GM18870 (cell line): Measurements from ENCODE around the gene PTPRT.
"Not testable (repeated sequence)": the region's sequence is repeated elsewhere in the genome, so short reads cannot be mapped to it uniquely, and the experiment has no call there.

Source experiments
- ATAC-seq: cut with Tn5 transposase; IDR thresholded peaks from one replicate; pipeline ENCODE4 v1.9.1; 2021; ENCODE audit warnings: moderate library complexity; ENCODE audit not compliant: unreplicated experiment

The PTPRT gene

DNA sequence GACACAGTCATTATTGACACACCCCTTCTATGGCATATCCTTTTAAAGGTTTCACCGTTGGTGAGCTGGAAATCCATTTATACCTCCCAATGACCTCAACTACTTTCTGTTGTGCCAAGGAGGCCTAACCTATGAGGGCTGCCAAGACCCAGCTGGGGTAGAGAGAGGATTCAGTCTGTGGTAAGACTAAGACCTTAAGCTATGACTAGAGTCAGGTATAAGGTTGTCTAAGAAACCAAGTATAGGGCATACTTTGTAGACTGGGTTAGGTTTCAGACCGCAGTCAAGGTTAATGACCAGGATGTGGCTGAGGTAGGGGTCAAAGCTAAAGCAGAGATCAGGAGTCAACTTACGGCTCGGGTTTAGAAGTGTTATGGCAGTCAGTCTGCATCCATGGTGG is 930.3 kb downstream of the PTPRT start:
- ATAC-seq = no peak

DNA sequence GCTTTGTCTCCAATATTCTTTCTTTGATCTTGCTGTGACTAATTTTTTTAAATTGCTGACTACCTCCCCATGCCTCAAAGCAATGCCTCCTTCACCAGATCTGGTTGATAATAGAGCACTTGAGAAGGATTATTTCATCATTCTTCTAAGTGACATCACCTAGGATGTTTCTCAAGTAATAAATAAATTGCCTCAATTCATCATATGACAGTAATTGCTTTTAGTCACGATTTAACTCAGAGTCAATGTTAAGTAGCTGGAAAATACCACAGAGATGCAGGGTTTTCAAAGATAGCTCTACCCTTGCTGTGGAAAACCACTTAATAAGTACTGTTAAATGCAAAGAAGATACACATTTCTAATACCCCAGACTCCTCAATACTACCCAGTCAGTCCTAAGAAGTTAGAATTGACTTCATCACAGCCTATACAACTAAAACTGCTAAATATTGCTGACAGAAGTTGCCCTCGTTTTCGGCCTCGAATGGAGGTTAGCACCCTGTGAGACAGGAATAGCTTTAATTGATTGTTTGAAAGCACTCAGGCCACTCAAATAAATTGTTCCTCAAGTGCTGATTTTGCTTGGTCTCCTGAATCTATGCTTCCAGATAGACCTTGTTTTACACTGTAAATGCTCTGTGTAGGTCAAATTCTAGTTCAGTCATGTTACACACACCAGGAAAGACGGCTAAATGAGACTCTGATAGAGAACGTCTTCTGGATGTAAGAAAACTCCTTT is 931.0 kb downstream of the PTPRT start:
- no peak for ATAC-seq

DNA sequence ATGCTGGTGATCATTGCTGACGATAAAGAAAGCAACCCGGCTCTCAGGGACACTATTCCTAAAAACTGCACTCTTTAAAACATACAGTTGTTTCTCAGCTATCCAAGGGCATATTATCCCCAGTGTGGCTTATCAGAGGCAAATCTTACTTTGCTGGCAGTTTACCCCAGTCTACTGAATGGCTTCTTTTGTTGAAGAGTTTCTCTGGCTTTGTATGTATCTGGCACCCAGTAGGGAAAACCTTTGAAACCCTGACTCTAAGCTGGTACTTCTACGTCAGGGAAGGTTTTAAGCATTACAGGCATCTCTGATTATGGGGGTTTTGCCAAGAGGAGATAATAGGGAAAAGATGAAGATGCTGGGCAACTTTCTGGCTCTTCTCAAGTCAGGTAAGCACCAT is 933.9 kb downstream of the PTPRT start:
- no peak for ATAC-seq

DNA sequence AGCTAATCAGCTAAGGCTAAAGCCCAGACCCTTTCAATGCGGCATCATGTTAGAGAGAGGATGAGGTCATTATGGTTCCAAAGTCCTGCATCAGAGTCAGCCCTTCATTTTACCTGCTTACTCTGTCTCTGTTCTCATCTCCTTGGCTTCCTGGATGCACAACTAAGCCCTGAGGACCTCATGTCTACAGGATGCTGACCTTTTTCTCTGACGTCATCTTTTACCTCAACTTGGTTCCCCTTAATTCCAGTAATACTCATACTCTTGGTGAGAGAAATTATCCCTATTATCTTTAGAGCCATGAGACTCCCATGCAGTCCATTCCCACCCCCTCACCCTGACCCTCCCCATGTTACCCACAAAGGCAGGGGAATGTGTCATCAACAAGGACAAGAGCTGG is 935.0 kb downstream of the PTPRT start:
- no peak for ATAC-seq

DNA sequence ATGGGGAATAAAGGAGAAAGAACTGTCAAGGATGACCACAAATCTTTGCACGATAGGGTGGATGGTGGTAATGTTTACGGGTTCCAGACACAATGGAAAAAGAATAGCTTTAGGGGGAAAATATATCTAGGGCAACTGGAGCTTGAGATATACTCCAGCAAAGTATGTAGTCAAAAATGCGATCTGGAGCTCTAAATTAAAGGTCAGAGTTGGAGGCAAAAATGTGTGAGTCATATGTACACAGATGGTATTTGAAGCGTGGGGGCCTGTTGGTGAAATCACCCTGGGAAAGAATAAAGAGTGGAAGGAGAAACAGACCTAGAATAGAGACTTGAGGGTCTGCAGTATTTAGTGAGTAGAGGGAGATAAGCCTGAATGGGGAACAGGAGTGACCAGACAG is 937.6 kb downstream of the PTPRT start:
- ATAC-seq = no peak

DNA sequence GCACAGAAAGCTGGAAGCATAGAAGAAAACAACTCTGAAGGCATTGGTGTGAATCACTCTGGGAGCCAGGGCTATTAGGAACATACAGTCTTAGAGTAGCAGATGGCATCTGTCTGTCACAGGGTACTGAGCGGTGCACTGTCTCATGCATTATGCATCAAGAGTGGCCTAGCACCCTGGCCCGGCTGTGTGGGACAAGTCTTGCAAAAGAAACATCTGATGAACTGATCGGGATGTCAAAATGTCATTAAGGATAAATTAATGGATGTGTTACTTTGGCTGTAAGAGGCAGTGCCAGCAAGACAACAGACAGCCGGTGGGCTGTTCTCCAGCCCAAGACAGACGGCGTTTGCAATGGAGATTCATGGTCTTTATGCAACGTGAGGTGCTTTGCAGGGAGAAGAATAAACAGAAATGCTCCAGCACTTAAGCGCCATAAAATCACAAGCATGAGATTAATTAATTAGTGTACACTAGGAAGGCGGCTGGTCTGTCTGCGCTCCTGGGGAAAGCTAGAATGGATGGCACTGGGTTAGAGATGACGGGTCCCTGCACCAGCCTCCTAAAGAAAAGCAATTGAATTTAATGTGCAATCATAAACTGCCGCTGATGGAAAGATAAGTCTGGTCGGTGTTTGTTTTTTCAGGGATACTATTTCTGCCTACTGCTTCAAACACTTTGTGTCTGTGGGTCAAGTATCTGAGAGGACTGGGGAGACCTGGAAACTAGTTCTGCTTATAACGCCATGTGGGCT is 970.9 kb downstream of the PTPRT start:
- no peak for ATAC-seq

DNA sequence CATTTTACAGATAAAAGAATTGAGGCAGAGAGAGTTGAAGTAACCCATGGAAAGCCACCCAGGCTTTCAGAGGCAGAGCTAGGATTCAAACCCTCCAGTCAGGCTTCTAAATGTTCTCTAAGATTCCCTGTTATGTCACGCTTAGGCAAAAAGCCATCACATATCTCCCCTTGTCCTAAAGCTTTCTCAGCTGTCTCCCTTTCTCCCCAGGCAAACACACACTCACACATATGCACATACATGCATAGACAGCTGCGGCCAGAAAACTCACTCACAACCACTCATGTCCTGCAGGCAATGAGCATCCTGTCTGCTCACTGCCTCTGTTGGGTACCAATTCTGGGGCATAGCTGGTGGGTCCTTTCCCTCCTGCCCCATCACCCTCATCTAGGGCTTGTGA is 975.6 kb downstream of the PTPRT start:
- no peak for ATAC-seq

DNA sequence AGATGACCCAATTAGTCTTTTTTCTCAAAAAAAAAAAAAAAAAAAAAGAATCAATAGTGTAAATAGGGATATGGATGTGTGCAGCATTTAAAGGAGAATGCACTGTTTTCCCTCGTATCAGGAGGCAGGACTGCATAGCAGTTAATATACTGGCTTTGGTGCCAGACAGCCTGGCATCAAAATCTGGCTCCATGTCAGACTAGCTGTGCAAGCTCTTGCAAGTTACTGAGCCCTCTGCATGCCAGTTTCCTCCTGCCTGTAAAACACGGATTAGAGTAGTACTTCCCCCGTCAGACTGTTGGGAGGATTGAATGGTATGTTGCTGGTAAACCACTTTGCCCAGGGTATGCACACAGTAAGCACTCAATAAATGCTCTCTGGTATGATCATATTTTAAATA is 977.3 kb downstream of the PTPRT start:
- no peak for ATAC-seq

DNA sequence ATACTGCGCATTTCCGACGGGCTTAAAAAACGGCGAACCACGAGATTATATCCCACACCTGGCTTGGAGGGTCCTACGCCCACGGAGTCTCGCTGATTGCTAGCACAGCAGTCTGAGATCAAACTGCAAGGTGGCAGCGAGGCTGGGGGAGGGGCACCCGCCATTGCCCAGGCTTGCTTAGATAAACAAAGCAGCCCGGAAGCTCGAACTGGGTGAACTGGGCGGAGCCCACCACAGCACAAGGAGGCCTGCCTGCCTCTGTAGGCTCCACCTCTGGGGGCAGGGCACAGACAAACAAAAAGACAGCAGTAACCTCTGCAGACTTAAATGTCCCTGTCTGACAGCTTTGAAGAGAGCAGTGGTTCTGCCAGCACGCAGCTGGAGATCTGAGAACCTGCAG is 983.1 kb downstream of the PTPRT start:
- ATAC-seq = not testable (repeated sequence)

DNA sequence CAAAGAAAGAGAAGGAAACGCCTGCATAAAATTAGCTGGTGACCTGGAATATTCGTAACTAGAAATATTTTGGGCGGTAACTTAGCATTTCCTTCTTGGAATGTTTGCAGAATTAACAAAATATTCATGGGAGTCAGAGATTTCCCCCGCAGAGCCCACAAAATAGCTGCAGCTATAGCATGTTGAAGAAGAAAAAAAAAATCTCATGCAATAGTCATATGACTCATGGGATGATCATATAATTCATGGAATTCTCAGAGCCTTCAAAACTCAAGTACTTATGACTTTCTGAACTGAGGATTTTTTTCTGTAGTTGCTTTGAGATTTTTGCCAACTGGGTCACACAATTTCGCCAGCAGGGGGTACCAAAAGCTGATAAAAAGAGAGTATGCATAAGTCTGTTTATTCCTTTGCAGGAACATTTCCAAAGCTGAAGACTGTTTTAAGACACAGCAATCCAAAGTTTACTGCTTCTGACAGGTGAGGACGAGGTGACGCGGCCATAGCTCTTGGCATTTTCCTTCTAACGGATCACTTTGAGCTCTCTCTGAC is 985.5 kb downstream of the PTPRT start:
- ATAC-seq = no peak

DNA sequence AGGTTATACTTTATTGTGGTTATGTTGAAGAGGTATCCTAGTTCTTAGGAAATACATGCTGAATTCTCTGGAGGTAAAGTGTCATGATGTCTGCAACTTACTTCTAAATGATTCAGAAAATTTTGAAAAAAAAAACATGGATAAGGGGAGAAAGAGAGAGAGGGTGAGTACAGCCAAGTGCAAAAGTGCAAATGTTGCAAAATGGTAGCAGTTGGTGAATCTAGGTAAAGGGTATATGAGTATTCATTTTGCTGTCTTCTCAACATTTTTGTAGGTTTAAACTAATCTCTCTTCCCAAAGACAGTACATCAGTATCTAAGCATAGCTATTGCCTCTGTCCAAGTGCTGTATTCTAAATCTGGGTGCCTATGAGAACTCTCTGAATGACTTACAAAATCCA is 992.1 kb downstream of the PTPRT start:
- ATAC-seq = no peak

DNA sequence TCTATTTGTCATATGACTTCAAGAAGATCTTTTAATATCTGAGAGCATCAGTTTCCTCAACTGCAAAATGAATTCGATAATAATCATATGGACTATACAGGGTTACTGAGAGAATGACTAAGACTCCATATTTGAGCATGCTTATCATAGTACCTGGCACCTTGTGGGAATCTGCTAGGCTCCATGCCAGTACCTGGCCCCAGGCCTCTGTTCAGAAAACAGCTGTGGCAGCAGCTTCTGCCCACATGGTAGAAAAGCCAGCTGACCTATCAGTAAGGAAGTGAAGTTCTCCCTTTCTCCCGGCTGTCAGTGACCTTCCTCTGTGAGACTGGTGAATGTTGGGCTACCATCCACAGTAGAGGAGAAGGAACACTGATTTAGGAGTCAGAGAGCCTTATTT is 996.6 kb downstream of the PTPRT start:
- no peak for ATAC-seq

DNA sequence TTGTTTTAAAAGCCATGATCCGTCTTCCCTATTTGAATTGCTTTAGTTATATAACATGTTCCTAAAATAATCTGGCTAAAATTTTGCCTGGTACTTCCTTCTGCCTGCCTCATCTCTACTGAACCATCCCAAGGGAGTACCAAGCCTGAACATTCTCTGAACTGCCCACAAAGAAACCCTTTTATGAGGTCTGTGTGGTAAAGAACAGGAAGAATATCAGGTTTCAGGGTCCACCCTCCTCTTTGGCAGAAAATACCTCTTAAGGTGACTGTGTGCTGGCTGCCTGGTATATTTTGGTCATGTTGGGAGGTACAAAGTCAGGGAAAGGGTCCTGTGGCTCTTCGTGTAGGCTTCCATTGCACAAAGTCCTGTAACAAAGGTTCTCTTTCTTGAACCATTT is 997.4 kb downstream of the PTPRT start:
- ATAC-seq = no peak

DNA sequence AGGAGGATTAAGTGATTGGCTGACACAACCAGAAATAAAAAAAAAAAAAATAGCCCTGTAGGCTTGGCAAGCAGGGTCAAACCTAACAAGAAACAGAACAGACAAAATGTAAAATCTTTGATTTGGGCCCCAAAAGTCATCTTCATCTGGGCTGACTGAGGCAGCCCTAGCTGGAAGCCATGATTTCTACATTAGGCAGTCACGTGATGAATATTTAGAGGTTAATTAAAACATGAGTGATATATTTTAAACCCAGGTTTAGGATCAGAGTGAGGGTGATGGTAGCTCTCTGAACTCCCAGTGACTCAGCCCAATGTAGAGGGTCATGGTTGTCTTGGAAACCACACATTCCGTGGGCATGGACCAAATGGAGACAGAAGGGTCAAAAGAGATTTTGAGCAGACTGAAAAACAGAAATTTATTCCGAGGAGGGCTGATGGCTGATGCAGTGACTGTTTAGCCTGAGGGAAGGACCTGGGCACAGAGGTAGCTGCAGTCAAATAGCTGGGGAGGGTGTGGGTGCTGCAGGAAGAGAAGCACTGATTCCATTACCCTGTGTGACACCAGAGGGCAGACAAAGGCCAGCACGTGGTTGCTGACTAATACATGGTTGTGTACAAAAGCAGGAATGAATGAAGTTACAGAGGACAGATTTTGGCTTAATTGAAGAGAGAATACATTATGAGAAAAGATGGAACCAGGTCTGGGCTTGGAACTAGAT is 998.4 kb downstream of the PTPRT start:
- ATAC-seq = no peak

DNA sequence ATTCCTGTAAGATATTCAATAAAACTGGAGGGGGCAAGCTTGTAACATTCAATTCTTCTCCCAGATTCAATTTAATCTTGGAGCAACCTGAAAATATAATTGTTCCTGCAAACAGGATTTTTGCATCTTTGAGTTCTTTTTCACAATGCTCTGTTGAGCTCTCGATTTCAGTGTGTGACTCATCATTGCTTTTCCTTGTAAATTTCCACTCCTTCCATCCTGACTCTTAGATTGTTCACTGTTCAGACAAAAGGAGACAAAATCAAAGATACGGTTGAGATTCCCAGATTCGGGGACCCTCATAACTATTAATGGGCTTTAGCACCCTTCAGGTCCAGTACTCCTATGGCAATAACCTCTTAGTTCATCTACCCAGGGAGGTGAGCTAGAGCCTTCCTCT is 999.6 kb downstream of the PTPRT start:
- no peak for ATAC-seq

DNA sequence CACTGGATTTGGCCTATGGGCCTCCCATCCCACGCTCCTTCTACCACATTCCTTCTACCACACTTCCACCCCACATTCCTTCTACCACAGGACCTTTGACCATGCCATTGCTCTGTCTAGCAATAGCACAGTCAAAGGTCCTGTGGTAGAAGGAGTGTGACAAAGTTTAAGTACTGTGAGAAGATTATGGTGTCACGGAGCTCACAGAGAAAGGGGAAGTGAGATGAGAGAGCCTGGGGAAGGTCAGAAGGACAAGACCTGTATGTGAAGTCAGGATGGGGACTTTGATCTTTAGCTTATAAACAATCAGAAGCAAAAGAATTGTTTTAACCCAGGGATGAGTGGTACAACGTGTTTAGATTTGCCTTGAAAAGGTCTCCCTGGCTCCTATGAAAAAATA is 1003.4 kb downstream of the PTPRT start:
- no peak for ATAC-seq

DNA sequence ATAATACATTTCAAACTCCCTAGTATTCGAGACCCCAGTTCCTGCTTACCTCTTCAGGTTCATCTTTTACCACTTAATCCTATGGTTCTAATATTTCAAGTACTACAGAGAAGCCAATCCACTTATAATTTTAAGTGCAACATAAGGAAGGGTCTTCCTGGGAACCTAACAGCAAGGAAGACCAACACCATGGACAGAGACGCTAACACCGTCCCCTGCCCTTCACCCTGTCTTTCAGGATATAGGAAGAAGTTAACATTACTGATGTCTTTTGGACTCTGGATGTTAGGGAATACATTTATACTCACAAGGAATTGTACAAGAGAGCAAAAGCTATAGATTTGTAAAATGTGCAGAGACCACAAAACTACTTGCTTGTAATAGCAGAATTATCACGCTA is 1006.6 kb downstream of the PTPRT start:
- ATAC-seq = no peak

DNA sequence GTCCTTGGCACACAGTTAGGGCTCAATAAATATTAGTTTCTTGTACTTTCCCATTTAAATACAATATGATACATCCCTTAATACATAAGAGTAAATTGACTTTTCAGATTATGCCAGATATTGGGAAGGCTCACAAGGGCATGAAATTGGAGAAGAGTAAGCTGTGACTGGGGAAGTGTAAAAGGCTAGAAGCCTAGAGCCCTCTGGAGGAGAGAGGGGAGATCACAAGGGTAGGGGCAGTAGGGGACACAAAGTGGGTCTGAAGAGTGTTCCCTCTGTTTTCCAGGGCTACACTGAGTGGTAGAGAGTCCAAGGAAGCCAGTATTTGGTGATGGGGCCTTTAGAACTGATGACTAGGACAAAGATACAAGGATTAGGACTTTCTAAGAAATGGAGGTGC is 1008.6 kb downstream of the PTPRT start:
- no peak for ATAC-seq

DNA sequence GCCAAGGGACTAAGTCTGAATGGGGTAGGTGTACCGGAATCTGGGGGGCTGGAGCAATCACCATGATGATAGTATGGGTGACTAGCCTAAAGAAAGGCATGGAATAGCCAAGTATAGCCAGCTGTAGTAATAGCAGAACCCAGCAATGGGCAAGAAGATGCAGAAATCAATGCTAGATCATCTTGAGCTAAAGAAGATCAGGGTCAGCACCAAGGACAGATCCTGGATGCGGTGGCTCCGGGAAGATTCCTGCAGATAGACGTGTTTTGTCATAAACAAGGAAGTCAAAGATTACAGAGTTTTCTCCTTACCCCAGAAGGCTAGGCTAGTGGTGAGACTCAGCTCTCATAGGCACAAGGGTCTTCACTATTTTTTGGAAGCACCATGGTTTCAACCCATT is 1009.9 kb downstream of the PTPRT start:
- ATAC-seq = no peak

DNA sequence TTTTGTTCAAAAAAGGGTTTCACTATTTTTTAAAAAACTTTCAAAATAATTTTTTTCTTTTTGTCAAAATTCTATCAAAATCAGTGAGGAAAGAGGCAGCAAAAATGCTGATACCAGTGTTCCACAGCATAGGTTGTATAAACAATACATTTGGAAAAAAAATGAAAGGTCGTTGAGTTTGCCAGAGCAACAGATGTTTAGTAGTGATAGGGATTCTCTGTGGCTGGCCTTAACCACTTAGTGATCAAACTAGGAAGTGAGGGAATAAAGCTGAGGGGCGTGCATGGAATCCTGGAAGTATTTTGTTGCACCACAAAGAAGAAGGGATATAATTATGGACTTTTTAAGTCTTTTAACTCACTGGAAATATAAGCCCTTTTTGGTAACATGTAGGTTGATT is 1016.3 kb downstream of the PTPRT start:
- ATAC-seq = no peak

DNA sequence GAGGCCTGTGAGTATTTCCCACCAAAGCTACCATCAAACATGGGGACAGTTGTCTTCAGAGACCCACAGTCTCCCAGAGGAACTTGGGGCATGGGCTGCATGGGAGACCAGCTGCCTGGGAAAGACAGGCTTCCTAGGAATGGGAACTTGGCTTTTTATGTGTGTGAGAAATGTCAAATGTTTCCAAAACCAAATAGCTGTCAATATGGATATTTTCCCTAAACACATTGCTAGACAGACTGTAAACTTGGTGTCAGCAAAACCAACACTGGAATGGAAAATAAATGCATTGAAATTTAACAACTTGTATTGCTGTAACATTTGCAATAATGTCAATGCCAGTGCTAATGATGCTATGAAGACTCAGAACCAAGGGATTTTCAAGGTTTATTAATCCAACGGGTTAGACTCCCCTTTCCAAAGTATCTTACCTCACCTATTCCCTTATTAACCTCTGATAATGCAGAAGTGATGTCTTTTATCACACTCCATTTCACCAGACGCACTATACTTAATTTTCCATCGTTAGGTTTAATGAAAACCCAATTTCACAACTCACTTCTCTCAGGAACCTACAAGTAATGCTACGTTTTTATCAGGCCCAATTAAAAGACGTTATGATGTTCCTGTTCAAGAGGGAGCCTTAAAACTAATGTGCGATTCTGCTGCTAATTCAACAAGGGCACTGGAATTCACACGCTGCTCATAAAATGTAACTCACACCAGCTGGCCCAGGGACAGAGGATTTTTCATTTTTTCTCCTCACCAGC is 1025.4 kb downstream of the PTPRT start:
- no peak for ATAC-seq
